ENCODE measurements around the gene VCAM1. TPM values are rescaled to one million over a fixed set of nuclear protein-coding genes. Genes with fewer than 3 reads are reported as not detected.

Gene VCAM1
- total and polyA plus RNA-seq, 7 donors: 1.8 to 18.9 (median 6.7) TPM

DNA sequence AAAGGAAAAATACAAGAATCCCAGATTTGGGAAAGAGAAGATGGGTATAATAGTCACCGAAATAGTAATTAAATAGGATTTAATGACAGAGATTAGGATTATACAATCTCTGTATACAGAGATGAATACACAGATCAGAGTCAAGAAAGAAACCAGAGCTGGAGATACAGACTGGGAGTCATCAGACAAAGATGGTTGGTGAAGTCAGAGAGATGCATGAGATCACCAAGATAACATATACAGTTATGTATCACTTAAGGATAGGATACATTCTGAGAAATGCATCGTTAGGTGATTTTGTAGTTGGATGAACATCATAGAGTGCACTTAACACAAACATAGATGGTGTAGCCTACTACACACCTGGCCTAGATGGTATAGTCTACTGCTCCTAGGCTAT lies 49.8 kb downstream of the VCAM1 start:
- Histone ChIP-seq H3K9me3 (no peaks in the 10 kb centered on the region), H3K4me1 (no peaks in the 10 kb centered on the region), H3K36me3 (no peaks in the 10 kb centered on the region), H3K27ac (no peak overlapping the region), H3K4me3 (no peak overlapping the region), H3K27me3 (no peaks in the 10 kb centered on the region)
- WGBS, 2 donors: 90 to 92% methylated on average over 2 of the region's 2 CpGs
- intact Hi-C loops (cut with DNase I): no loop called here
- no peak for TF ChIP-seq EP300 (IDR thresholded peaks at IDR 0.05)
- no peak for TF ChIP-seq POLR2AphosphoS5 (IDR thresholded peaks at IDR 0.05)
- TF ChIP-seq, protein P1, sequence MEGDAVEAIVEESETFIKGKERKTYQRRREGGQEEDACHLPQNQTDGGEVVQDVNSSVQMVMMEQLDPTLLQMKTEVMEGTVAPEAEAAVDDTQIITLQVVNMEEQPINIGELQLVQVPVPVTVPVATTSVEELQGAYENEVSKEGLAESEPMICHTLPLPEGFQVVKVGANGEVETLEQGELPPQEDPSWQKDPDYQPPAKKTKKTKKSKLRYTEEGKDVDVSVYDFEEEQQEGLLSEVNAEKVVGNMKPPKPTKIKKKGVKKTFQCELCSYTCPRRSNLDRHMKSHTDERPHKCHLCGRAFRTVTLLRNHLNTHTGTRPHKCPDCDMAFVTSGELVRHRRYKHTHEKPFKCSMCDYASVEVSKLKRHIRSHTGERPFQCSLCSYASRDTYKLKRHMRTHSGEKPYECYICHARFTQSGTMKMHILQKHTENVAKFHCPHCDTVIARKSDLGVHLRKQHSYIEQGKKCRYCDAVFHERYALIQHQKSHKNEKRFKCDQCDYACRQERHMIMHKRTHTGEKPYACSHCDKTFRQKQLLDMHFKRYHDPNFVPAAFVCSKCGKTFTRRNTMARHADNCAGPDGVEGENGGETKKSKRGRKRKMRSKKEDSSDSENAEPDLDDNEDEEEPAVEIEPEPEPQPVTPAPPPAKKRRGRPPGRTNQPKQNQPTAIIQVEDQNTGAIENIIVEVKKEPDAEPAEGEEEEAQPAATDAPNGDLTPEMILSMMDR (IDR thresholded peaks at IDR 0.05): no peak
- no peak for TF ChIP-seq POLR2A (IDR thresholded peaks at IDR 0.05)
- DNase-seq: no peak

- no peaks in the 10 kb centered on the region for H3K27me3 ChIP-seq
- no peaks in the 10 kb centered on the region for H3K9me3 ChIP-seq
- no peaks in the 10 kb centered on the region for H3K4me1 ChIP-seq
- WGBS, 2 donors: 50 to 56% methylated on average over 4 of the region's 4 CpGs
- TF ChIP-seq POLR2AphosphoS5 (IDR thresholded peaks at IDR 0.05): no peak
- TF ChIP-seq, protein P1 (IDR thresholded peaks at IDR 0.05): no peak
- H3K4me3 ChIP-seq: no peak overlapping the region
- no peak overlapping the region for H3K27ac ChIP-seq
- intact Hi-C loops (cut with DNase I): no loop called here
- H3K36me3 ChIP-seq: no peaks in the 10 kb centered on the region
- no peak for DNase-seq
Measured at GRCh38 chr1:100769906-100770646, 50.5 kb downstream of the VCAM1 start.

GRCh38 chr1:100773444-100773843 lies 53.9 kb downstream of the VCAM1 start:
- H3K4me3 ChIP-seq: no peak overlapping the region
- no peaks in the 10 kb centered on the region for H3K9me3 ChIP-seq
- DNase-seq: no peak
- TF ChIP-seq POLR2AphosphoS5 (IDR thresholded peaks at IDR 0.05): no peak
- TF ChIP-seq, protein P1 (IDR thresholded peaks at IDR 0.05): no peak
- TF ChIP-seq EP300 (IDR thresholded peaks at IDR 0.05): no peak
- TF ChIP-seq POLR2A (IDR thresholded peaks at IDR 0.05): no peak
- intact Hi-C loops (cut with DNase I): no loop called here
- no peaks in the 10 kb centered on the region for H3K27me3 ChIP-seq
- H3K27ac ChIP-seq: no peak overlapping the region
- no peaks in the 10 kb centered on the region for H3K36me3 ChIP-seq
- no peaks in the 10 kb centered on the region for H3K4me1 ChIP-seq
- WGBS, 2 donors: 77 to 83% methylated on average over 3 of the region's 3 CpGs

- intact Hi-C loops (cut with DNase I): no loop called here
Measured at GRCh38 chr1:100774370-100774769, 54.8 kb downstream of the VCAM1 start.

More at GRCh38 chr1:100774370-100774769, 54.8 kb downstream of the VCAM1 start:
- Histone ChIP-seq H3K27ac (no peak overlapping the region), H3K9me3 (no peaks in the 10 kb centered on the region), H3K27me3 (no peaks in the 10 kb centered on the region), H3K4me1 (no peaks in the 10 kb centered on the region), H3K36me3 (no peaks in the 10 kb centered on the region), H3K4me3 (no peak overlapping the region)
- no peak for DNase-seq
- WGBS, 2 donors: 81 to 92% methylated on average over 1 of the region's 1 CpG
- TF ChIP-seq, protein P1 (IDR thresholded peaks at IDR 0.05): no peak
- TF ChIP-seq POLR2A (IDR thresholded peaks at IDR 0.05) (no peak), EP300 (IDR thresholded peaks at IDR 0.05) (no peak), POLR2AphosphoS5 (IDR thresholded peaks at IDR 0.05) (no peak)

Data from sigmoid colon (tissue), 7 donors.